ACC112 (cell line): ENCODE measurements around the gene AIP.

Source experiments
- H2AFZ ChIP-seq: fragments of 200-600 bp; sonication (generic); one replicate; pipeline ENCODE4 v1.6.0; 2017; ENCODE audit warnings: antibody characterized with exemption, low read length; ENCODE audit not compliant: unreplicated experiment
- H3K27ac ChIP-seq: fragments of 200-600 bp; sonication (generic); 2 replicates; pipeline ENCODE4 v1.5.1; 2014; ENCODE audit warnings: low read depth, mild to moderate bottlenecking, antibody characterized with exemption, low read length, moderate library complexity
- H3K27me3 ChIP-seq: fragments of 200-600 bp; sonication (generic); 2 replicates; pipeline ENCODE4 v1.6.1; 2014; ENCODE audit warnings: mild to moderate bottlenecking, antibody characterized with exemption, low read length, moderate library complexity, mixed read lengths; ENCODE audit not compliant: insufficient read depth
- H3K36me3 ChIP-seq: fragments of 200-600 bp; sonication (generic); 2 replicates; pipeline ENCODE4 v1.6.1; 2016; ENCODE audit warnings: mild to moderate bottlenecking, antibody characterized with exemption, low read length, moderate library complexity, mixed read lengths; ENCODE audit not compliant: insufficient read depth
- H3K4me1 ChIP-seq: fragments of 200-600 bp; sonication (generic); one replicate; pipeline ENCODE4 v1.6.1; 2016; ENCODE audit warnings: low read length, mixed read lengths; ENCODE audit not compliant: insufficient read depth, unreplicated experiment, control insufficient read depth
- H3K4me3 ChIP-seq: fragments of 200-600 bp; sonication (generic); 2 replicates; pipeline ENCODE4 v1.5.1; 2014; ENCODE audit warnings: mild to moderate bottlenecking, low read depth, low read length
- H3K79me2 ChIP-seq: fragments of 200-600 bp; sonication (generic); one replicate; pipeline ENCODE4 v1.6.0; 2016; ENCODE audit warnings: low read length; ENCODE audit not compliant: control insufficient read depth, unreplicated experiment, insufficient read depth

AIP gene

GRCh38 chr11:67539550-67539949, 56.7 kb downstream of the AIP start:
- Histone ChIP-seq H3K4me1 (no peaks in the 10 kb centered on the region), H3K36me3 (no peaks in the 10 kb centered on the region), H3K4me3 (no peak overlapping the region), H2AFZ (no peak overlapping the region), H3K27me3 (no peaks in the 10 kb centered on the region), H3K27ac (no peak overlapping the region), H3K79me2 (no peaks in the 10 kb centered on the region)
